Measurements from ENCODE around the gene TMEM234. TPM values are rescaled to one million over a fixed set of nuclear protein-coding genes. Genes with fewer than 3 reads are reported as not detected.

The TMEM234 gene
- total RNA-seq, 2 donors from 2014 or later: 8.8 to 9.9 TPM

GRCh38 chr1:32241001-32241763 lies 19.0 kb upstream of the TMEM234 start:
- DNase-seq: peak; percentile 69
- intact Hi-C loops (cut with DNase I): loop anchor here in 1 of 2 donors (10.0 kb wide), 1 partner anchor 54 kb away; the partner anchor contains the start of gene HDAC1
- ATAC-seq: peak; percentile 69 to 70

GRCh38 chr1:32240140-32240951 lies 18.2 kb upstream of the TMEM234 start:
- DNase-seq: peak; percentile 77
- ATAC-seq: peak; percentile 86 to 87
- intact Hi-C loops (cut with DNase I): loop anchor here in 1 of 2 donors (10.0 kb wide), 1 partner anchor 54 kb away; the partner anchor contains the start of gene HDAC1

GRCh38 chr1:32239790-32240139 lies 17.6 kb upstream of the TMEM234 start:
- intact Hi-C loops (cut with DNase I): loop anchor here in 1 of 2 donors (10.0 kb wide), 1 partner anchor 55 kb away; the partner anchor contains the start of gene HDAC1
- ATAC-seq: peak in 1 of 2 donors; percentile 3
- no peak for DNase-seq

GRCh38 chr1:32239337-32239736 lies 17.2 kb upstream of the TMEM234 start:
- ATAC-seq: no peak
- no peak for DNase-seq
- intact Hi-C loops (cut with DNase I): no loop called here

- DNase-seq (no peak), ATAC-seq (no peak)
- intact Hi-C loops (cut with DNase I): no loop called here
These were observed 12.6 kb upstream of the TMEM234 start for GRCh38 chr1:32234792-32235191.

GRCh38 chr1:32232558-32233304 lies 10.6 kb upstream of the TMEM234 start:
- DNase-seq (no peak), ATAC-seq (no peak)
- intact Hi-C loops (cut with DNase I): no loop called here

- intact Hi-C loops (cut with DNase I): no loop called here
- ATAC-seq: no peak
- DNase-seq: no peak
These were observed 9.8 kb upstream of the TMEM234 start for GRCh38 chr1:32231843-32232432.

GRCh38 chr1:32228771-32229170 lies 6.6 kb upstream of the TMEM234 start:
- intact Hi-C loops (cut with DNase I): no loop called here
- ATAC-seq: no peak

GRCh38 chr1:32224285-32224684 lies 2.1 kb upstream of the TMEM234 start:
- no peak for ATAC-seq
- intact Hi-C loops (cut with DNase I): no loop called here
- DNase-seq: no peak

More at GRCh38 chr1:32228771-32229170, 6.6 kb upstream of the TMEM234 start:
- no peak for DNase-seq

GRCh38 chr1:32223683-32224082 lies 1.5 kb upstream of the TMEM234 start:
- intact Hi-C loops (cut with DNase I): no loop called here
- DNase-seq (no peak), ATAC-seq (no peak)

- ATAC-seq: no peak
- intact Hi-C loops (cut with DNase I): no loop called here
- no peak for DNase-seq
These were observed 573 bp downstream of the TMEM234 start for GRCh38 chr1:32221581-32221979.

GRCh38 chr1:32220746-32221580 lies 1.2 kb downstream of the TMEM234 start:
- DNase-seq: no peak
- no peak for ATAC-seq
- intact Hi-C loops (cut with DNase I): no loop called here

- no peak for ATAC-seq
- no peak for DNase-seq
- intact Hi-C loops (cut with DNase I): loop anchor here in 1 of 2 donors (5.0 kb wide), 1 partner anchor 98 kb away; no protein-coding TSS in a partner anchor
These were observed 3.1 kb downstream of the TMEM234 start for GRCh38 chr1:32219022-32219421.

GRCh38 chr1:32216566-32216965 lies 5.6 kb downstream of the TMEM234 start:
- intact Hi-C loops (cut with DNase I): loop anchor here in 1 of 2 donors (5.0 kb wide), 1 partner anchor 101 kb away; no protein-coding TSS in a partner anchor
- DNase-seq: no peak
- no peak for ATAC-seq

- intact Hi-C loops (cut with DNase I): loop anchor here in 1 of 2 donors (5.0 kb wide), 1 partner anchor 101 kb away; no protein-coding TSS in a partner anchor
- ATAC-seq: peak; percentile 73 to 81
- DNase-seq: peak; percentile 62
These were observed 6.3 kb downstream of the TMEM234 start for GRCh38 chr1:32215629-32216480.

- DNase-seq (no peak), ATAC-seq (peak in 1 of 2 donors; percentile 6)
- intact Hi-C loops (cut with DNase I): no loop called here
These were observed 13.2 kb downstream of the TMEM234 start, which contains the start of gene DCDC2B for GRCh38 chr1:32208891-32209328. Gene DCDC2B, plus strand, starts transcription at chr1:32209089. Its CDS starts 5 bp downstream, at chr1:32209094.

GRCh38 chr1:32208469-32208868 lies 13.7 kb downstream of the TMEM234 start:
- intact Hi-C loops (cut with DNase I): no loop called here
- ATAC-seq (no peak), DNase-seq (no peak)

Measured in left cardiac atrium (tissue), 4 donors.